Naive thymus-derived CD4-positive, alpha-beta T cell (primary cell): ENCODE measurements around the gene SORCS2. TPM values are rescaled to one million over a fixed set of nuclear protein-coding genes. Genes with fewer than 3 reads are reported as not detected.

ENCODE experiments used
- ATAC-seq: fragments of 150-1000 bp; cut with Tn5 transposase; 2 replicates; pipeline ENCODE4 v1.10.0; 2021; ENCODE audit warnings: mild to moderate bottlenecking, moderate library complexity
- CTCF ChIA-PET: fragments of 350-600 bp; sonication (Branson Sonifier 250); formaldehyde crosslinking; loops from one replicate; lab custom pipeline; 2021; ENCODE audit warnings: antibody characterized with exemption; lab: Charles Lee
- POLR2A ChIA-PET: fragments of 350-600 bp; sonication (Branson Sonifier 250); formaldehyde crosslinking; loops from one replicate; lab custom pipeline; 2021; ENCODE audit warnings: antibody characterized with exemption, inconsistent platforms; lab: Charles Lee
- DNase-seq, 9 donors: peaks; one replicate each; pipeline versions ENCODE4 v3.0.0 to v3.0.0-alpha.2; 2020 to 2022; ENCODE audit warnings: mixed read lengths in 1 of 9
- H3K27ac ChIP-seq: one replicate; pipeline ENCODE4 v1.7.0; 2013; ENCODE audit warnings: mild to moderate bottlenecking, low read depth, low read length, moderate library complexity
- H3K27me3 ChIP-seq, 2 donors: one replicate each; pipeline ENCODE4 v1.7.0; 2013; ENCODE audit warnings: low read length in 2 of 2, mild to moderate bottlenecking in 2 of 2, moderate library complexity in 2 of 2; ENCODE audit not compliant: control insufficient read depth in 2 of 2, insufficient read depth in 2 of 2
- H3K36me3 ChIP-seq, 3 experiments: 1 replicate in 2 of 3; 2 replicates in 1 of 3; pipeline ENCODE4 v1.7.0; 2013; ENCODE audit warnings: low read length in 3 of 3, mild to moderate bottlenecking in 3 of 3, moderate library complexity in 1 of 3; ENCODE audit not compliant: insufficient read depth in 3 of 3, control insufficient read depth in 2 of 3
- H3K4me1 ChIP-seq, 2 donors: one replicate each; pipeline ENCODE4 v1.7.0; 2013; ENCODE audit warnings: low read length in 2 of 2, mild to moderate bottlenecking in 2 of 2, moderate library complexity in 1 of 2; ENCODE audit not compliant: control insufficient read depth in 2 of 2, insufficient read depth in 2 of 2
- H3K4me3 ChIP-seq: 2 replicates; pipeline ENCODE4 v1.7.0; 2013; ENCODE audit warnings: mild to moderate bottlenecking, low read length
- H3K9me3 ChIP-seq, 3 experiments: 1 replicate in 2 of 3; 2 replicates in 1 of 3; pipeline ENCODE4 v1.7.0; 2013; ENCODE audit warnings: low read length in 3 of 3; ENCODE audit not compliant: control insufficient read depth in 2 of 3
- H3K27ac Mint-ChIP-seq, 9 donors: one replicate each; pipeline ENCODE4 v1.8.0; 2020 to 2022; ENCODE audit warnings: mixed read lengths in 9 of 9, mild to moderate bottlenecking in 8 of 9, moderate library complexity in 5 of 9, inconsistent platforms in 2 of 9
- H3K27me3 Mint-ChIP-seq, 5 donors: one replicate each; pipeline ENCODE4 v1.8.0; 2021 to 2022; ENCODE audit warnings: mixed read lengths in 5 of 5, mild to moderate bottlenecking in 1 of 5
- H3K36me3 Mint-ChIP-seq, 5 donors: one replicate each; pipeline ENCODE4 v1.8.0; 2020 to 2022; ENCODE audit warnings: mixed read lengths in 5 of 5, mild to moderate bottlenecking in 3 of 5, inconsistent platforms in 1 of 5
- H3K4me1 Mint-ChIP-seq, 7 donors: one replicate each; pipeline ENCODE4 v1.8.0; 2020 to 2022; ENCODE audit warnings: mixed read lengths in 7 of 7, mild to moderate bottlenecking in 3 of 7, inconsistent platforms in 1 of 7
- H3K4me3 Mint-ChIP-seq, 10 donors: one replicate each; pipeline ENCODE4 v1.8.0; 2020 to 2022; ENCODE audit warnings: mild to moderate bottlenecking in 10 of 10, mixed read lengths in 10 of 10, moderate library complexity in 6 of 10, inconsistent platforms in 2 of 10
- H3K9me3 Mint-ChIP-seq, 11 donors: one replicate each; pipeline ENCODE4 v1.8.0; 2020 to 2022; ENCODE audit warnings: mixed read lengths in 11 of 11, mild to moderate bottlenecking in 4 of 11, inconsistent platforms in 1 of 11, moderate library complexity in 1 of 11
- intact Hi-C, 2 donors: fragments of 100-400 bp; cut with micrococcal nuclease; formaldehyde crosslinking; loops; one replicate each; pipeline ENCODE4 v1.15.1; 2023
- polyA plus RNA-seq, 2 donors: library from polyadenylated mRNA; unstranded; fragments of 300-500 nt; fragmentation: Illumina TruSeq; gene quantifications; one replicate each; pipeline ENCODE4 v1.2.3, GENCODE V29; 2021
- total RNA-seq, 6 experiments: library from RNA in 5 of 6; stranded (reverse) in 5 of 6; gene quantifications; 1 replicate in 5 of 6; 2 replicates in 1 of 6; pipeline ENCODE4 v1.2.3 and lab custom pipeline; 2021 to 2026

SORCS2 gene
- total and polyA plus RNA-seq, 7 experiments from 2014 or later = 0.10 TPM; not detected in 6

DNA sequence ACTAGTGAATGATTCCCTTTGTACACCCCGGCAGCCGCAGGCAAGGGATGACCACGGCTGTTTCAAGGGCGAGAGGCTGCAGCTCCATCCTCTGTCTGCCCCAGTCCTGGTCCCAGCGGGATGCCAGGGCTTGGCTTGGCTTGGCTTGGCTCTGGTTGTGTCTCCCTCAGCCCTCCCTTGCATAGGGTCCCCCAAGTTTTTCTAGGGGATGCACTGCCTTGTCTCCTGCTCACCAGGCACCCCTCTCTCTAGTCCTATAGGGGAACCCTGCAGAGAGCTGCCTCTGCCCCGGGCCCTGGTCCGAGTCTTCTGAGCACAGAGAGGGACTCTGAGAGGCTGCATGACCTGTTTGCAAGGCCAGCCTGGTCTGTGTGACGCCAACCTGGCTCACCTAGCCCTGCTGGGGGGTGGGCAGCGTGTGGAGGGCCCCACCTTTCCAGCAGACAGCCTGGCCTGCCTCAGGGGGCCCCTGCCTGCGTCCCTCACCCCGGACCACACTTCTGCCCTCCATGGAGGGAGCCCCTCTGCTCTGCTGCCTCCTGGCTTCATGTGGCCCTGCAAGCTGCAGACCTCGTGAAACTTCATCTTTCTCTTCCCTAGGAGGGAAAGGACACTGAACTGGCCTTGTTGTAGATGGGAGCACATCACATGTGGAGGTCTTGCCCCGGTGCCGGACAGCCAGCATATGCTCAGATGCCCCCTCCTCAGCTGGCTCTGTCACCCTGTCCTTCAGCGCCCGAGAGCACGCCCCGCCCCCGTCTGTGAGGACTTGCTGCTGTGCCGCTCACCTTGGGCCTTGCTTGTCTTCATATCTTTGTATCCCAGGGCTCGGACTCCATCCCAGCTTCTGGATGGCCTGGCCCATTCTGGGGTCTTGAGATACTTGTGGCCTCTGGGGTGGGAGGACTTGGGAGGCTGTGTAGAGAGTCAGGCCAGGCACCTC lies 16.4 kb downstream of the SORCS2 start:
- intact Hi-C loops = no loop called here
- H3K4me3 ChIP-seq = no peak overlapping the region
- no peaks in the 10 kb centered on the region for H3K27me3 ChIP-seq

DNA sequence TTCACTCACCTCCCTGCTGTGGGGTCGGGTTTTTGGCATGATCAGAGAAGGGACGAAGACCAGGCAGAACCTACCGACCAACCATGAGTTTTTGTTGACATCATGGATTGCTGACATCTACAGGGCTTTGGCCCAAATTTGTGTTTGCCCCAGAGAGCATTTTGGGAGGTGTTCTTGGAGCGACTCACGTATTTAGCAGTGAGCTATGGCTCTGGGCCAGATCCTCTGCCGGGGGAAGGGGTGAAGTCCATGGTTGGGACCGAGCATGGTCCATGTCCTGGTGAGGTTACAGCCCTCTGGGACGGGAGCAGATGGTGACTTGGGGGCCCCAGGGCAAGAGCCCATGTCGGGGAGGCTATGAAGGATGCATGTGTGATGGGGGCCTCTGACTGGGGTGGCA lies 17.4 kb downstream of the SORCS2 start:
- peaks cover 0 to 13% (median 1%) of the 10 kb centered on the region in 11 donors for H3K9me3 Mint-ChIP-seq
- intact Hi-C loops = no loop called here
- ATAC-seq = no peak

More for the DNA sequence above, 16.4 kb downstream of the SORCS2 start:
- ATAC-seq (no peak), DNase-seq (no peak)
- Histone ChIP-seq H3K27ac (no peak overlapping the region), H3K4me1 (no peaks in the 10 kb centered on the region), H3K36me3 (no peaks in the 10 kb centered on the region), H3K9me3 (peaks cover 0 to under 1% (median 0%) of the 10 kb centered on the region in 3 experiments)
- POLR2A ChIA-PET = no interaction called here
- H3K9me3 Mint-ChIP-seq = peaks cover 0 to 5% (median 0%) of the 10 kb centered on the region in 11 donors
- no peak overlapping the region for H3K4me3 Mint-ChIP-seq
- CTCF ChIA-PET = no interaction called here
- no peaks in the 10 kb centered on the region for H3K4me1 Mint-ChIP-seq
- no peaks in the 10 kb centered on the region for H3K36me3 Mint-ChIP-seq
- no peak overlapping the region for H3K27ac Mint-ChIP-seq
- peaks cover 0 to 44% (median 7%) of the 10 kb centered on the region in 5 donors for H3K27me3 Mint-ChIP-seq

DNA sequence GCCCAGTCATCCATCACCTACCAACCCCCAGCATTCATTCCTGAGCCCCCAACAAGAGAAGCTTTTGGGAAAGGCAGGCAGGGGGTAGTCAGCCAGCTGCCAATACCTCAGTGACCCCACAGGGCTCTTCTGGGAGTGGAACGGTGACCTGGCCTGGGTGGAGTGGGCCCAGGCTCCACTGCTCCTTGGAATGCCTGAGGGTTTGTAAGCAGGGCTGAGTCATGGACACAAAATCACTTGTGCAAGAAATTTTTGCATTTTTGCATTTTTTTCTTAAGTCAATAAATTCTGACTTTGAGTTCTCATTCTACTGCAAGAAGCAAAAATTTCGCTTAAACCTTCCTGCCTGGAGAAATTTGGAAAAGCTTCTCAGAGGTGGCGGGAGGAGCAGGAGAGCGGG lies 18.5 kb downstream of the SORCS2 start:
- Histone ChIP-seq H3K27me3 (no peaks in the 10 kb centered on the region), H3K27ac (no peak overlapping the region), H3K36me3 (no peaks in the 10 kb centered on the region), H3K9me3 (peaks cover 0 to 10% (median 0%) of the 10 kb centered on the region in 3 experiments), H3K4me1 (no peaks in the 10 kb centered on the region), H3K4me3 (no peak overlapping the region)
- ChIA-PET CTCF (no interaction called here), POLR2A (no interaction called here)
- ATAC-seq (no peak), DNase-seq (no peak)
- Mint-ChIP-seq H3K27me3 (peaks cover 0 to 32% (median 3%) of the 10 kb centered on the region in 5 donors), H3K9me3 (peaks cover 0 to 15% (median 1%) of the 10 kb centered on the region in 11 donors), H3K4me1 (no peaks in the 10 kb centered on the region), H3K36me3 (no peaks in the 10 kb centered on the region), H3K27ac (no peak overlapping the region), H3K4me3 (no peak overlapping the region)
- intact Hi-C loops = no loop called here

More for the DNA sequence above, 17.4 kb downstream of the SORCS2 start:
- Histone ChIP-seq H3K27me3 (no peaks in the 10 kb centered on the region), H3K4me3 (no peak overlapping the region), H3K27ac (no peak overlapping the region), H3K9me3 (peaks cover 0 to 10% (median 0%) of the 10 kb centered on the region in 3 experiments), H3K4me1 (no peaks in the 10 kb centered on the region), H3K36me3 (no peaks in the 10 kb centered on the region)
- POLR2A ChIA-PET = no interaction called here
- no peaks in the 10 kb centered on the region for H3K36me3 Mint-ChIP-seq
- peaks cover 0 to 42% (median 7%) of the 10 kb centered on the region in 5 donors for H3K27me3 Mint-ChIP-seq
- no peak overlapping the region for H3K4me3 Mint-ChIP-seq
- DNase-seq = no peak
- H3K4me1 Mint-ChIP-seq = no peaks in the 10 kb centered on the region
- no peak overlapping the region for H3K27ac Mint-ChIP-seq
- CTCF ChIA-PET = no interaction called here

DNA sequence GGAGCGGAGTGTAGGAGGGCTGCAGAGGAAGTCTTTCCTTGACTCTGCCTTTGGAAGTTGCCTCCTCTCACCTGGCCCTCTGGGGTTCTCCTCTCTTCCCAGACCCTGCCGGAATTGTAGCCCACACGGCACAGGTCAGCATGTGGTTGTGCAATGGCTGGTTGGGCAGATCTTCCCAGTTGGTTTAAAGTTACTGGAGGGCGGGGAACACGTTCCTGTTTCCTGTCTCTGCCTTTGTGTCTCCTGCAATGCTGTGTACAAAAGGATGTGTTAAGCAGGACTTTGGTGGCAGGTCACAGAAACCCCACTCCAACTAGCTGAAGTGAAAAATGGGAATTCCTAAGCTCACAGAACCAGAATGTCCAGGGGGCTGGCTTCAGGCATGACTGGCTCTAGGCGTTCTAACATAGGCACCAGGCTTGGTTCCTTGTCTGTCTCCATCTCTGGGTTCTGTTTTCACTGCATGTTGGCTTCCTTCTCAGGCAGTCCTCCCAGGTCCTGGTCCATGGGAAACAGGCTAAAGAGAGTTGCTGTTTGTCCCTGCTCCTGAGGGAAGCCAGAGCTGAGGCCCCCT lies 19.9 kb downstream of the SORCS2 start:
- no peaks in the 10 kb centered on the region for H3K4me1 Mint-ChIP-seq
- ChIA-PET CTCF (no interaction called here), POLR2A (no interaction called here)
- H3K27ac ChIP-seq = no peak overlapping the region
- H3K36me3 ChIP-seq = no peaks in the 10 kb centered on the region
- no peak overlapping the region for H3K4me3 Mint-ChIP-seq
- no peaks in the 10 kb centered on the region for H3K4me1 ChIP-seq
- DNase-seq (no peak), ATAC-seq (no peak)
- intact Hi-C loops = no loop called here
- H3K27me3 ChIP-seq = no peaks in the 10 kb centered on the region
- H3K36me3 Mint-ChIP-seq = no peaks in the 10 kb centered on the region
- no peak overlapping the region for H3K4me3 ChIP-seq
- H3K9me3 ChIP-seq = peaks cover 0 to 10% (median 0%) of the 10 kb centered on the region in 3 experiments
- H3K27ac Mint-ChIP-seq = peak overlapping the region in 1 of 9 donors; percentile 9
- peaks cover 0 to 15% (median 1%) of the 10 kb centered on the region in 11 donors for H3K9me3 Mint-ChIP-seq
- H3K27me3 Mint-ChIP-seq = peaks cover 0 to 26% (median 9%) of the 10 kb centered on the region in 5 donors

DNA sequence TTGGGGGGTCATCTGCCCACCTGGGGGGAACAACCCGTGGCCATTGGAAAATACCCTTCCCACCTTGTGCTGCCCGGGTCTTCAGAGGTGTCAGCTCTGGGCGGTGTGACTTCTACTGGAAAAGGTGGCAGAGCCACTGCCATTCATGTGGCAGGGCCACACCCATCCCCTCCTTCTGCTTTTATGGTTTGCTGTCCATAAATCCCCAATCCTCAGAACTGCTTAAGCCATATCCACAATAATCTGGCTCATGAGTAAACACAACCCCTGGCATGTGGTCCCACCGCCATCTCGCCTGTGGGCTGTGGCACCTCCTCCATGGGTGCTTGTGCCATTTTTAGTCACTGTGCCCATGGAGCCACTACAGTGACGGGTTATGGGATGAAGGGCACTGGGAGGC lies 20.6 kb downstream of the SORCS2 start:
- no peak for DNase-seq
- no peak overlapping the region for H3K27ac Mint-ChIP-seq
- intact Hi-C loops = no loop called here
- H3K4me1 Mint-ChIP-seq = no peaks in the 10 kb centered on the region
- Histone ChIP-seq H3K9me3 (peaks cover 0 to 10% (median 0%) of the 10 kb centered on the region in 3 experiments), H3K4me3 (no peak overlapping the region), H3K27ac (no peak overlapping the region), H3K36me3 (no peaks in the 10 kb centered on the region), H3K27me3 (no peaks in the 10 kb centered on the region), H3K4me1 (no peaks in the 10 kb centered on the region)
- no peaks in the 10 kb centered on the region for H3K36me3 Mint-ChIP-seq
- peaks cover 0 to 30% (median 5%) of the 10 kb centered on the region in 5 donors for H3K27me3 Mint-ChIP-seq
- ChIA-PET CTCF (no interaction called here), POLR2A (no interaction called here)
- no peak overlapping the region for H3K4me3 Mint-ChIP-seq
- ATAC-seq = no peak
- H3K9me3 Mint-ChIP-seq = peaks cover 0 to 15% (median 1%) of the 10 kb centered on the region in 11 donors

DNA sequence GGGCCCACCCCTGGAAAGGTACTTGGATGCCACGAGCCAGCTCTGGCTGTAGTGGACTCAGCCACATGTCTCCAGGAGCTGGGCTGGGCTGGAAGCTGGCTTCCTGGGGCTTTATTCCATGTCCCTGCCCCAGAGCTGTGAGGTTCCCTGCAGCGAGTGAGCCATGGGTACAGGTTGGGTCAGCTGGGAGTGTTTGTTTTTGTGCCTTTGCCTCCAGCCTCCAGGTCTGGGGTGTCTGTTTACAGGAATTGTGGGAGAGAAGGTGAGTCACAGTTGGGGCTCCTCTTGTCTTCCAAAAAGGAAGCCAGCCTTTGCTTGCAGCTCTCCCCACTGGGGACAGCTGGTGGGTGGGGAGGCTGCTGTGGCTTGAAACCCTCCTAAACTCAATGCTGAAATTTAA lies 21.5 kb downstream of the SORCS2 start:
- peaks cover 0 to 23% (median 5%) of the 10 kb centered on the region in 5 donors for H3K27me3 Mint-ChIP-seq
- no peaks in the 10 kb centered on the region for H3K4me1 Mint-ChIP-seq
- DNase-seq (no peak), ATAC-seq (no peak)
- Histone ChIP-seq H3K36me3 (no peaks in the 10 kb centered on the region), H3K4me1 (no peaks in the 10 kb centered on the region), H3K27ac (no peak overlapping the region), H3K4me3 (no peak overlapping the region), H3K27me3 (no peaks in the 10 kb centered on the region), H3K9me3 (peaks cover 0 to 10% (median 0%) of the 10 kb centered on the region in 3 experiments)
- peaks cover 0 to 15% (median 1%) of the 10 kb centered on the region in 11 donors for H3K9me3 Mint-ChIP-seq
- ChIA-PET POLR2A (no interaction called here), CTCF (no interaction called here)
- H3K36me3 Mint-ChIP-seq = no peaks in the 10 kb centered on the region
- no peak overlapping the region for H3K4me3 Mint-ChIP-seq
- no peak overlapping the region for H3K27ac Mint-ChIP-seq
- intact Hi-C loops = no loop called here
